Measurements from ENCODE around the gene AP1M1. TPM values are rescaled to one million over a fixed set of nuclear protein-coding genes. Genes with fewer than 3 reads are reported as not detected.
"Not testable (repeated sequence)": the region's sequence is repeated elsewhere in the genome, so short reads cannot be mapped to it uniquely, and the experiment has no call there.

Gene AP1M1
- polyA plus RNA-seq (ENCODE audit: insufficient read length): 49.9 TPM

DNA sequence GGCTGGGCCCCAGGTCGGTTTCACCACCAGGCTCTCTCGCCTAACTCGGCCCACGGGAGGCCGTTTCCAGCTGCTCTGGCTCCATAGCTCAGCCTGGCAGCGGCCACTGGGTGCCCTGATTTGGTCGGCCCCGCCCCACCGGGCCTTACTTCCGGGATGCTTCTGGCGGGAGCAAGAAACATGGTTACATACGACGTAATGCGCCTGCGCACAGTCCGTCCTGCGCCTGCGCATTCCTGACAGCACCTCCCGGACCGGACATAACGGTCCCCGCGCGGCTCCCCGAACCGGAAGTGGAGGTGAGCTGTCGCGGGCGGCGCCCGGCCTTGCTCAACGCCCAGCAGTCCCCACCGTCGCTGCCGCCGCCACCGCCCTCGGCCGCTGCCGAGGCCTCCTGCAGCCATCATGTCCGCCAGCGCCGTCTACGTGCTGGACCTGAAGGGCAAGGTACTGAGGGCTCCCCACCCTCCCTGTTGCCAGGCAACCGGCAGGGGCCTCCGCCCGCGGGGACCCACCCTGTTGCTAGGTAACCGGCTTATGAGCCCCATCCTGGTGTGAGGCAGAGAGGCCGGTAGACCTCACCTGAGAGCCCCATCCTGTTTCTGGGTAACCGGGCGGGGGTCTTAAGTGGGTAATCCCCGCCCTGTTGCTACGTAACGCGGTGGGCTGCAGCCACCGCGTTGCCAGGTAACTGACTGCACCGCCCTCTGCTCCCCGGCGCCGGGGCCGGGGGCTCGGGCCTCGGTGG is at the start of gene AP1M1:
TSS of gene AP1M1 (plus strand) at position 290 of the 748 bp plus-strand sequence. CDS start at position 406, 116 bp downstream.
- peak; percentile 98 for DNase-seq

DNA sequence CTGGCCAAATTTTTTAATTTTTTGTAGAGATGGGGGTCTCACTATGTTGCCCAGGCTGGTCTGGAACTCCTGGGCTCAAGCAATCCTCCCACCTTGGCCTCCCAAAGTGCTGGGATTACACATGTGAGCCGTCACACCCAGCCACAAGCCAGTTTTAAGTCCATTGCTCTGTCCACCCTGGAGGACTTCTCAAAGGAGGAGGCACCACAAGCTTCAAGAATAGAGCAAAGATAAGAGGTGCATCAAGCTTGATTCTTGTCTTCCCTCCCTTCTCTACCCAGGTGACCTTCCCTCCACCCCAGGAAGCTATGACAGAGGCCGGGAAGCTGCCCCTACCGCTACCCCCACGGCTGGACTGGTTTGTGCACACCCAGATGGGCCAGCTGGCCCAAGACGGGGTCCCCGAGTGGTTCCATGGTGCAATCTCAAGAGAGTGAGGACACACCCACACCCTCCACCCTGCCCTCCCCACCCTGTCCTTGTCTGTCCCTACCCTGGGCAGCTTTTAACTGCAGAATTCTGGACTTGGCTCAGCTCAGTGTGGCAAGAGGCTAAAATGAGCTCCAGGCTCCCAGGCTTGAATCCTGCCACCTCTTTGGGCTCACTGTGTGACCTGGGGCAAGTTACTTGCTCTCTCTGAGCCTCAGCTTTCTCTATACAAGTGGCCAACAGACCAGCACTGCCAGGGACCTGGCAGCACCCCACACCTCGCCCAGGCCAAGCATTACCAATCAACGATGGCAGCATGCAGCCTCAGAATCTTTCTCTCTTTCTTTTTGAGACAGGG is 49.1 kb upstream of the AP1M1 start:
- DNase-seq: no peak

DNA sequence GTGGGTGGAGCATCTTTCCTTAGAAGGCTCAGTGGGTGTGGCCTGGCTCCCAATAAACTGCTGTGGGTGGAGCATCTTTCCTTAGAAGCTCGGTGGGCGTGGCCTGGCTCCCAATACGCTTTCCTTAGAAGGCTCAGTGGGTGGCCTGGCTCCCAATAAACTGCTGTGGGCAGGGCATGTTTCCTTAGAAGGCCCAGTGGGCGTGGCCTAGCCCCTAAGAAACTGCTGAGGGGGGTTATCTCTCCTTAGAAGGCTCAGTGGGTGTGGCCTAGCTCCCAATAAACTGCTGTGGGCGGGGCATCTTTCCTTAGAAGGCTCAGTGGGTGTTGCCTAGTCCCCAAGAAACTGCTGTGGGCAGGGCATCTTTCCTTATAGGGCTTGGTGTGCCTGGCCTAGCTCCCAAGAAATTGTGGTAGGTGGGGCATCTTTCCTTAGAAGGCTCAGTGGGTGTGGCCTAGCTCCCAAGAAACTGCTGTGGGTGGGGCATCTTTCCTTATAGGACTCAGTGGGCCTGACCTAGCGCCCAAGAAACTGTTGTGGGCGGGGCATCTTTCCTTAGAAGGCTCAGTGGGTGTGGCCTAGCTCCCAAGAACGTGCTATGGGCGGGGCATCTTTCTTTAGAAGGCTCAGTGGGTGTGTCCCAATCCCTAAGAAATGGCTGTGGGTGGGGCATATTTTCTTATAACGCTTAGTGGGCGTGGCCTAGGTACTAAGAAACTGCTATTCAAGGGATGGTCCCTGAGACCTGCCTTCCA is 44.0 kb upstream of the AP1M1 start:
- DNase-seq: no peak

DNA sequence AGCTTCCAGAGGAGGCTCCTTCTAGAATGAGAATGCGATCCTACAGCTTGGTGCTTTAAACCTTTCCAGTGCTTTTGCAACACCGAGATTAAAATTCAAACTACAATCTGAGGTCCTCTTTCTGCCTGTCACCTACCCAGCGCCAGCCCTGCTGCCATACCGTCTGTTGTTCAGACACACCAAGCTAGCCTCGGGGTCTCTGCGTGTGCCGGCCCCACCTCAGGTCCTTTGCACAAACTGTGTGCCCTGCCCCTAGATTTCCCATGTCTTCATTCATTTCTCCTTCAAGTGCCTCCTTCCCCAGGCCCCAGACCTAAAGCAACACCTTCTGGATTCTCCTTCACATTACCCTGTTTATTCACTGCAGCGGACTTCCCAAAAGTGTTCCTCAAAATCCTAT is 43.2 kb upstream of the AP1M1 start:
- no peak for DNase-seq

DNA sequence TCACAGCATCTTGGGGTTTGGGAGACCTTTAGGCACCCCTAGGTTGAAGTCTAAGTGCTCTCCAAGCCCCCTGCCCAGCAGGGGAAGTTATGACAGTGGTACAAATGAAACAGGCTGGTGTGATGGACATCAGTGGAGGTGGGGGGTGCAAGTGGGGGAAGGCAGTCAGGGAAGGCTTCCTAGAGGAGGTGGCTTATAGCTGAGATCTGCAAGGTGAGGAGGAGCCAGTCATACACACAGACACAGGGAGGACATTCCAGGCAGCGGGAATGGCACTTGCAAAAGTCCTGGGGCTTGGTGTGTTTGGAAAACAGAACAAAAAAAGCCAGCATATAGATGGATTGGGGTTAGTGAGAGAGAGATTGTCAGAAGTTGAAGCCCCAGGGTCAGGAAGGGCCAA is 42.6 kb upstream of the AP1M1 start:
- DNase-seq: no peak

DNA sequence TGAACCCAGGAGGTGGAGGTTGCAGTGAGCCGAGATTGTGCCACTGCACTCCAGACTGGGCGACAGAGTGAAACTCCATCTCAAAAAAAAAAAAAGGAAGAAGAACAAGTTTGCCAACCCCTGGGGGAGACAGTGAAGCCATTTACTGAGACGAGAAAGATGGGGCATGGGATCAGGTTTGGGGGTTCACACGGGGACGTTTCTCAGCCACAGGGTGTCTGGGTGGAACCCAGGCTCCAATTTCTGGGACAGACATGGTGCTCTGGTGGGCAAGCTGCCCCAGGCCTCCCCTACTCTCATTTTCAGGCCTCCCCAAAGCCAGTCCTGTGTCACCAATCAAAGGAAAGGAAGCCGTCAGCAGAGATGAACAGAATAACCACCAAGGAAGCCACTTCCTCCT is 40.8 kb upstream of the AP1M1 start:
- DNase-seq: no peak

DNA sequence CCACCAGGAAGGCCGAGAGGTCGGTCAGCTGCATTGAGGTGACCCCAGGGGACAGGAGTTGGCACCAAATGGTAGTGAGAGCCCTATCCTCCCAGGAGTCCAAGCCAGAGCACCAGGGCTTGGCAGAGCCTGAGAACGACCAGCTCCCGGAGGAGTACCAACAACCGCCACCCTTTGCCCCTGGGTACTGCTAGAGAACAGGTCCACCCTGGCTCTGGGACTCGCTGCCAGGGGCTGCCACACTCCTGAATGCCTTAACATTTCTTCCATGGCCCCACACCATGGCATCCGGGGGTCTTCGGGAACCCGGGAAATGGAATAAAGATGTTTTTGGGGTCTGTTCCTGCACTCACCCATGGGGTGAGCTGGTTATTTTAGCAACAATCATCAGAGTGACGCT is 40.1 kb upstream of the AP1M1 start:
- no peak for DNase-seq

DNA sequence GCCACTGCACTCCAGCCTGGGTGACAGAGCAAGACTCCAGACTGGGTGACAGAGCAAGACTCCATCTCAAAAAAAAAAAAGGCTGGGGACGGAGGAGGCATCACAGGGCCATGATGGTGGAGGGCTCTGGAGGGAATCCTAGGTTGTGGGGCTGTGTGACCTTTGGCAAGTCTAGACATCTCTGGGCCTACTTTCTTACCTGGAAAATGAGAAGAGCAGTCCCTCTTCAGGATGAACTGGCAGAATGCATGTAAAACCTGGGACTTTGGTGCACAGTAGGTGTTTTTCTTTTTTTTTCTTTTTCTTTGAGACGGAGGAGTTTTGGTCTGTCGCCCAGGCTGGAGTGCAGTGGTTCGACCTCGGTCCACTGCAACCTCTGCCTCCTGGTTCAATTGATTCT is 38.1 kb upstream of the AP1M1 start:
- no peak for DNase-seq

DNA sequence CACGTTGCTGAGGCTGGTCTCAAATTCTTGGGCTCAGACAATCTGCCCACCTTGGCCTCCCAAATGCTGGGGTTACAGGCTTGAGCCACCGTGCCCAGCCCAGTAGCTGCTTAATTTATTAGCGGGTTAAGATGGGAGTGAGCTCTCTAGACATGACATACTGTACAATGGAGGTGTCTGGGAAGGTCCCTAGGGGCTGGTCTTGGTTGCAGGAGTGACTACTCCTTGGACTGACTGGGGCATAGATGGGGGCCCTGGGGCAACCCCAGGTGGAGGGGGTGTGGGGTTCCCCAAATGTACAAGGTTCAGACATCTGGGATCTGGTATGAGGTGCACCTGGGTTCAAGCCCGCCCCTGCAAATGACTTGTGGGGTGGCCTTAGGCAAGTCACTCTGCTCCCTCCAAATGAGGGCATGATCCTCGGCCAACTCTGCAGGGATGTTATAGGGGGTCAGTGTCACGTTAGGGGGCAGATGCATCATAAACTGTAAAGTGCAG is 37.2 kb upstream of the AP1M1 start:
- no peak for DNase-seq

DNA sequence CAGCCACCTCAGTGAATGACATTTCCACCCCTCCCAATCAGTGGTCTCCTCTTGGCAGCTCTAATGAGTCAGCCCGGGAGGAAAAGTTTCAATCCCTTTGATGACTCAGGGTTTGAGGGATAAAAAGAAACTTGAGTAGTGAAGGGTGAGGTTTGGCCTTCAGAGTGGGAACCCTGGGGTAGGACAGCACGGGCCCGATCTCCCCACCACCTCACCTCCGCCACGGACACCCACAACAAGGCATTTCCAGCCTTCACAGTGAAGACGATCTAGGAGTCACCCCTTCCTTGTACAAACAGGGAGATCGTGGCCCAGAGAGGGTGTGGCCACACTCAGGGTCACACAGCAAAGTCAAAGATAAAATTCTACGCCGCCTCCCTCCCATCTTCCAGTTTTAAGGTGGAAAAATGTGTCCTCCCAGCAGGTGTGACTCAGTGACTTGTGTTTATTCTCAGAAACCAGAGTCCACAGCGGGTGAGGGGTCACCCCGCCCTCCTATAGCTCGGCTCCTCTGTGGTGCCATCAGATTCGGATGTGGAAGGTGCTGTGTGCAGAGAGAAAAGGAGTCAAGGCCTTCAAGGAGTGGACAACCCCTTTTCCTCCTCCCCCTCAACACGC is 36.7 kb upstream of the AP1M1 start:
- DNase-seq: no peak

DNA sequence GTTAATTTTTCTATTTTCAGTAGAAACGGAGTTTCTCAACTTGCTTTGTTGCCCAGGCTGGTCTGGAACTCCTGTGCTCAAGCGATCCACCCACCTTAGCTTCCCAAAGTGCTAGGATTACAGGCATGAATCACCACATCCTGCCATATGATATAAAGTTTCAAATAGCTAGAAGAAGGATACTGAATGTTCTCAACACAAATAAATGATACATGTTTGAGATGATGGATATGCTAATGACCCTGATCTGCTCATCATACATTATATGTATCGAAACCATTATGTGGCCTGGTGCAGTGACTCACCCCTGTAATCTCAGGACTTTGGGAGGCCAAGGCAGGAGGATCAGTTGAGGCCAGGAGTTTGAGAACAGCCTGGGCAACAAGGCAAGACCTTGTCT is 35.9 kb upstream of the AP1M1 start:
- DNase-seq: no peak

DNA sequence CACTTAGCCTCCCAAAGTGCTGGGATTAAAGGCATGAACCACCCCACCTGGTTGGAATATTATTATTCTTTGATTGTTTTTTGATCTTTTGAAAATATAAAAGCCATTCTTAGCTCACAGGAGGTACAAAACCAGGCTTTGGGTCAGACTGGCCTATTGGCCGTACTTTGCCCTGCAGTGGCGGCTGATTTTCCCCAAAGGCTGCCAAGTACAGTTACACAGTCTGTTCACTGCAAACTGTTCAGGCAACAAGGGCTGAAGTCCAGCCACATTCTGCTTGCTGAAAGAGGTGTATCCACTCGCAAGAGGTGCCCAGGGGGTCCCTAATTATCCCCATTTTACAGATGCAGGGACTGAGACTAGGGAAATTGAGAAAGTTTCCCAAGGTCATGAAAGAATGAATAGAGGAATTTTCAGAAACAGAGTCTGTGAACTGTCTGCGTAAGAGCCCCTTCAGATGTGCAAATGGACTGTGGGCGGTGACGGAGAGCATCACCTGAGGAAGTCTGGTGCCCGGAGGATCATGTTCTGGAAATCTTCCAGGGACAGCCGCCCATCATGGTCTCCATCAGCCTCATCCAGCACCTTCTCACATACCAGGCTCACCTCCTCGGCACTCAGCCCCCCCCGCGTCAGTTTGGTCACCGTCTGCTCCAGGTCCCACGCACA is 33.4 kb upstream of the AP1M1 start:
- DNase-seq: no peak

DNA sequence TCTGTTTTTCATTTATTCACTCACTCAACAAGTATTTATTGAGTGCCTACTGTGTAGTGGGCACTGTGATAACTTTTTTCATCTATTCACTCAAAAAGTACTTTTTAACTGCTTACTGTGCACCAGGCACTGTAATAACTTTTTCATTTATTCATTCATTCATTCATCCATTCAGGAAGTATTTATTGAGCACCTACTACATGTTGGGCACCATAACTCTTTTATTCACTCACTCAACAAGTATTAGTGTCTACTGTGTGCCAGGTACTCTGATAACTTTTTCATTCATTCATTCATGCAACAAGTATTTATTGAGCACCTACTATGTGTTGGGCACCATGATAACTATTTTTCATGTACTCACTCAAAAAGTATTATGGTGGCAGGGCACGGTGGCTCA is 31.3 kb upstream of the AP1M1 start:
- no peak for DNase-seq

DNA sequence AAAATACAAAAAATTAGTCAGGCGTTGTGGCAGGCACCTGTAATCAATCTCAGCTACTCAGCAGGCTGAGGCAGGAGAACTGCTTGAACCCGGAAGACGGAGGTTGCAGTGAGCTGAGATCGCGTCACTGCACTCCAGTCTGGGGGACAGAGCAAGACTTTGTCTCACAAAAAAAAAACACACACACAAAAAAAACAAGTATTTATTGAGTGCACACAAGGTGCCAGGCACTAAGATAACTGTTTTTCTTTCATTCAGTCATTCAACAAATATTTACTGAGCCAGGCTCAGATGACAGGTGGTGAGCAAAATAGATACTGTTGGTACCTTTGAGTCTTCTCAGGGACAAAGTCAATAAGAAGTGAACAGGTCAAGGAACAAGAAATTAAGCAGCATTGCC is 30.7 kb upstream of the AP1M1 start:
- DNase-seq: no peak

DNA sequence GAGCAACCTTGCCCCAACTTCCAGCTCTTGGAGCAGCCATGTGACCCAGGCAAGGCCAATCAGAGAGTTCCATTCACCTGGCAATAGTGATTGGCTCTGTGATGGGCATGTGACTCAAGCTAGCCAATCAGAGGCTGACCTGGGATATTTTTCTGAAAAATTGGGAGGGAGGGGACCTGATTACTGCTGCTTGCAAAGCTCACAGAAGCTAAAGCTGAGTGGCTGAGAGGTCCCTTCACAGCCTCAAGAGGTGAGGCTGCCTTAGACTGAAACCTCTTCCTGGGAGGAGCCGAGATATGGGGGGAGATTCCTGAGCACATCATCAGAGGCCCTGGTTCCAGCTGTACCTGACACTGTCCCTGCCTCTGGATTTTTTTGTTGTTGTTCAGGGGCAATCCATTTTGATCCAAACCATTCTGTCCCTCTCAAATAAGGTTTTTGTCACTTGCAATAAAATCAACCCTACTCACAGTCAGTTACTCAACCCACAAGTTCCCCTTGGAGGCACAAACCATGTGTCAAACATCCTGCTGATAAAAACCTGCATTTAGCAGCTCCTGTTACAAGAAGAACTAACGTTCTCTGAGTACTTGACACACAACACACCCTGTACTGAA is 29.1 kb upstream of the AP1M1 start:
- DNase-seq: no peak

DNA sequence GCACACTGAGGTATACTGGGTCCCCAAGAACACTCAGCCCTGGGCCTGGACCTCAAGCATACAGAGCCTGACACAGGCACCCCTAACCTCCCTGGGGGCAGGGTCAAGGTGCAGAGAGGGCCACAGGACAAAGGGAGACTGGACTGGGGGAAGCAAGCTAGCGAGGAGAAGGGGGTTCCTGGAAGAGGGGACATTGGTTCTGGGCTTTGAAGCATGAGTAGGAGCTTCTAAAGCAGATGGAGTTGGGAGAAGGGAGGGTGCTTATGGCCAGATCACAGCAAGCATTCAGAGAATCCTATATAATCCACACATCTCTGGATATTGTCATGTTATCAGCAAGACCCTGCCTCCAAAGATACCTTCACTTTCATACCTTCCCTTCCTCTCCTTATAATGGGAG is 27.6 kb upstream of the AP1M1 start:
- no peak for DNase-seq

DNA sequence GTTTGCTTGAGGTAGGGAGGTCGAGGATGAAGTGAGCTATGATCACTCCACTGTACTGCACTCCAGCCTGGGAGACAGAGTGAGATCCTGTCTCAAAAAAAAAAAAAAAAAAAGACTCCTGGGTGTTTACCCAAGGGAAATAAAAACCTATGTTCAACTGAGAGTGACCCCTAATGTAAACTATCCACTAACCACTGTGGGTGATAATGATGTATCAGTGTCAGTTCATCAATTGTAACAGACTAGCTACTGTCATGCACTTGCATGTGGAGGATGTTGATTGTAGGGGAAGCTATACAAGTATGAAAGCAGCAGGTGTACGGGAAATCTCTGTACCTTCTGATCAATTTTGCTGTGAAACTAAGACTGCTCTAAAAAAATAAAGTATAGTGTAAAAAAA is 21.8 kb upstream of the AP1M1 start:
- no peak for DNase-seq

DNA sequence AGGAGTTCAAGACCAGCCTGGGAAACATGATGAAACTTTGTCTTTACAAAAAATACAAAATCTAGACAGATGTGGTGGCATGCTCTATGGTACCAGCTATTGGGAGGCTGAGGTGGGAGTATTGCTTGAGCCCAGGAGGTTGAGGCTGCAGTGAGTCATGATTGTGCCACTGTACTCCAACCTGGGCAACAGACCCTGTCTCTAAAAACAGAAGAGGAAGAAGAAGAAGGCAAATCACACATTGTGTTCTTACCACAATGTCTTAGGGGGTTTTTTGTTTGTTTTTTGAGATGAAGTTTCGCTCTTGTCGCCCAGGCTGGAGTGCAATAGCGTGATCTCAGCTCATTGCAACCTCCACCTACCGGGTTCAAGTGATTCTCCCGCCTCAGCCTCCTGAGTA is 18.8 kb upstream of the AP1M1 start:
- not testable (repeated sequence) for DNase-seq

DNA sequence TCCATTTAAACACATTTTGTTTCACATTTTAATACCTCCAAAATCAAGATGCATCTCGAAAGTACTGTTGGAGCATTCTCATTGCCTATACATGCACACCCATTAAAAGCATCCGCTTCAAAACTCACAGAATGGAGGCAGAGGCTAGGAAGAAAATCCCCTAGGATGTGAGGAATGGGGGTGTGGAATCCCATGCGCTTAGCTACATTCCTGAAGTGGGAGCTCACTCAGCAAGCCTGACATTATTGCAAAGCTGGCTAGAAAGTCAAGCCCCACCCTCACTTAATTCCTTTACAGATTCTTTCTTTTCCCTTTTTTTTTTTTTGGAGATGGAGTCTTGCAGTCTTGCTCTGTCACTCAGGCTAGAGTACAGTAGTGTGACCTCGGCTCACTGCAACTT is 17.1 kb upstream of the AP1M1 start:
- no peak for DNase-seq

DNA sequence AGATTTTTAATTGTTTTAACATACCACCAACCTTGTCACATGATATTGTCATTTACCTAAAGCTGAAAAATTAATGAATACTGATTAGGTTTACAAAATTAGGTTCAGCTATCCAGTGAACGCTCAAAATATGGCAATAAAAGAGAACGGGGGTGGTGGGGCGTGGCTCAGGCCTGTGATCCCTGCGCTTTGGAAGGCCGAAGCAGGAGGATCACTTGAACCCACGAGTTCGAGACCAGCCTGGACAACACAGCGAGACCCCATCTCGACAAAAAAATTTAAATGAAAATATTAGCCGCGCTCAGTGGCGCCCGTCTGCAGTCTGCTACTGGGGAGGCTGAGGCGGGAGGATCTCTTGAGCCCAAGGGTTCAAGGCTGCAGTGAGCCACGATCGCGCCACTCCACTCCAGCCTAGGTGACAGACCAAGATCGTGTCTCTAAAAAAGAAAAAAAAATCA is 13.0 kb upstream of the AP1M1 start:
- no peak for DNase-seq

DNA sequence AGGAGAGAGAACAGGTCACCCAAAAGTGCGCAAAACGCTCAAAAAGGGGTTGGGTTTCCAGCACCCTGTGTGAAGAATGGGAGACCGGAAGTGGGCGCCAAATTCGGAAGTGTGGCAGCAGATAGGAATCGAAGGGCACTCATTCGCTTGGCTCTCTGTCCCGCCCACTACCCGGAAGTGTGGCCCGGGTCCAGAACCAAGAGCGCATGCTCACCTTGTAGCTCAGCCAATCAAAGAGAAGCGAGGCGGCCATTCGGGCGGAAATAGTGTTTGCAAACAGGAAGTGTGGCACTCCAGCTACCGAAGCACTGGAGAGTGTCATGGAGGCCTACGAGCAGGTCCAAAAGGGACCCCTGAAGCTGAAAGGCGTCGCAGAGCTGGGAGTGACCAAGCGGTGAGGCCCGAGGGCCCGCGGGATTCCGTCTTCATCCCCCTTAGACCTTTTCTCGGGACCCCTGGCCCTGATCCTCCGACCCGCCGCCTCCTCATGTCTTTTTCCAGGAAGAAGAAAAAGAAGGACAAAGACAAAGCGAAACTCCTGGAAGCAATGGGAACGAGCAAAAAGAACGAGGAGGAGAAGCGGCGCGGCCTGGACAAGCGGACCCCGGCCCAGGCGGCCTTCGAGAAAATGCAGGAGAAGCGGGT is 12.5 kb upstream of the AP1M1 start, which contains the start of gene FAM32A:
TSS of gene FAM32A (plus strand) at position 288 of the 645 bp plus-strand sequence. CDS start at position 321, 33 bp downstream.
- peak; percentile 99 for DNase-seq

Measured in hindlimb muscle (tissue), 1 donor.